Activated CD4-positive, CD25-positive, alpha-beta regulatory T cell treated with anti-CD3 and anti-CD28 coated beads, Interleukin-2, amount 50 U/mL, for 24 hours (primary cell): ENCODE measurements around the gene MUC22.
A peak's percentile ranks its signal among the peaks of the same experiment; 100 is the strongest.
"Not testable (repeated sequence)": the region's sequence is repeated elsewhere in the genome, so short reads cannot be mapped to it uniquely, and the experiment has no call there.

Experiments used
- ATAC-seq, 2 donors: fragments of 150-1000 bp; cut with Tn5 transposase; one replicate each; pipeline ENCODE4 v1.10.0; 2021; ENCODE audit warnings: mild to moderate bottlenecking in 1 of 2, moderate library complexity in 1 of 2

MUC22 gene

DNA sequence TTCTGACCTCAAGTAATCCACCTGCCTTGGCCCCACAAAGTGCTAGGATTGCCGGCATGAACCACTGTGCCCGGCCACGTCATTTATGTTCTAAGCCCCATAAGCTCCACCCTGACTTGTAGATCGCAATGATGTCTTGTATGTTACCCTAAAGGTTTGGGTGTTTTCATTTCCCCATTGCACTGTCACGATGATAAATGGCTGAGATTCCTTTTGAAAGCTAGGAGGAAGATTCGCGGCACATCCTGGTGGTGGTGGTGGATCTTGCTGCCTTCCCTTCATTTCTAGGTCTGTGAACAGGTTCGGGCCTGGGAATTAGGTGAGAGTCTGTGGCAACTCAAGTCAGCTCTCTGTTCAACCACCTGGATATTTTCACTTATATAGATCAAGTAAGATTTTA, 28.3 kb downstream of the MUC22 start:
- no peak for ATAC-seq

- no peak for ATAC-seq
Observed at GRCh38 chr6:31040801-31041200, 30.5 kb downstream of the MUC22 start.

- ATAC-seq, result no peak
Observed at GRCh38 chr6:31041372-31041974, 31.2 kb downstream of the MUC22 start.

DNA sequence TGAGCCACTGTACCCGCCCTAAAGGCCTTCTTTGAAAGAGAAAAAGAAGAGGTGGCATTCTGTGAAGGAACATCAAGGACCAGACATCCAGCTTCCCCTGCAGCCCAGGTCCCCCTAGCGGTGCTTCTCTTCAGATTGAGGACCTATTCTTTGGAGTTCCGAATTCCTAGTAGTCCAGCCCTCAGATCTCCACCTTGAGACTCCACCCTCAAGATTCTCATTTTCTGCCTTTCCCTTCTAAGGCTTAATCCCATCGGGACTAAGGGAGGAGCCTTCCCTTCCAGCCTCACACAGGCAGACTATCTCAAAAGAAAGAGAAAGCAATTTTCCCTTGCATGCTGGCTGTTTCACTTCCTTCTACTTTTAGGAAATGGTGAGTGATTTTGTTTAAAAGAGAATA, 32.5 kb downstream of the MUC22 start:
- no peak for ATAC-seq

DNA sequence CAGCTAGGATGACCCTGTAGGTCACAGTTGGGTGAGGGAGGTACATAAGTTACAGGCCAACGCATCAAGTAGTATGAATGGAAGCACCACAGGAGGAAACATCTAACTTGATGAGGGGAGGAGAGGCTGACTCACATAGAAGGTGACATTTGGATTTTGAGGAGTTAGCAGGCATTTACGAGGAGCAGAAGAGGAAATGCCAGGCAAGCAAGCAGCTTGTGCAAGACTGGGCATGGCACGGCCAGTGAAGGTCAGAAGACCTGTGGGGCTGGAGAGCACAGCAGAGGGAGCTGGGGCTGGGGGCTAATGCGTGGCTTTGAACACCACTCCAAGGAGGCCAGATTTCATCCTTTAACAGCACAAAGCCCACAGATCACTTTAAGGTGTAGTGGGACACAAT, 37.8 kb downstream of the MUC22 start:
- ATAC-seq, result no peak

DNA sequence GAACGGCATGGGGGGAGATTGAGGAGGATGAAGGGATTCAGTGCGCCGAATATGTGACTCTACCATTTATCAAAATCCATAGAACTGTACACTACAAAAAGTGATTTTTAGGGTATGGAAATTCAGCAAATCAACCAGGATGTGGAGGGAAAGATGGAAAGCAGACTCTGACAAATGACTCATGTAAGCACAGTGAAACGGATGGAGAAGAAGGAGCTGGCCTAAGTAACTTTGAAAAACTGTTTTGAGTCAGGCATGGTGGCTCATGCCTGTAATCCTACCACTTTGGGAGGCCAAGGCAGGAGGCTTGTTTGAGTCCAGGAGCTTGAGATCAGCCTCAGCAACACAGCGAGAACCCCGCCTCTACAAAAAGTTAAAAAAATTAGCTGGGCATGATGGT, 39.2 kb downstream of the MUC22 start:
- ATAC-seq, result no peak

DNA sequence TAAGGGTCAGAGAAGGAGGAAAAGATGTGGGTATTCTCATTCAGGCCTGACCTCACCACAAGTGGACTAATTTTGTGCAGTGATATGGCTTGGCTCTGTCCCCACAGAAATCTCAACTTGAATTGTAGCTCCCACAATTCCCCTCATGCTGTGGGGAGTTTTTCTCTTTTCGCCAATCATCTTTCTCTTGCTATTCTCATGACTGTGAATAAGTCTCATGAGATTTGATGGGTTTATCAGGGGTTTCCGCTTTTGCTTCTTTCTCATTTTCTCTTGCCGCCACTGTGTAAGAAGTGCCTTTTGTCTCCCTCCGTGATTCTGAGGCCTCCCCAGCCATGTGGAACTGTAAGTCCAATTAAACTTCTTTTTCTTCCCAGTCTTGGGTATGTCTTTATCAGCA, 42.9 kb downstream of the MUC22 start:
- ATAC-seq, result not testable (repeated sequence)

DNA sequence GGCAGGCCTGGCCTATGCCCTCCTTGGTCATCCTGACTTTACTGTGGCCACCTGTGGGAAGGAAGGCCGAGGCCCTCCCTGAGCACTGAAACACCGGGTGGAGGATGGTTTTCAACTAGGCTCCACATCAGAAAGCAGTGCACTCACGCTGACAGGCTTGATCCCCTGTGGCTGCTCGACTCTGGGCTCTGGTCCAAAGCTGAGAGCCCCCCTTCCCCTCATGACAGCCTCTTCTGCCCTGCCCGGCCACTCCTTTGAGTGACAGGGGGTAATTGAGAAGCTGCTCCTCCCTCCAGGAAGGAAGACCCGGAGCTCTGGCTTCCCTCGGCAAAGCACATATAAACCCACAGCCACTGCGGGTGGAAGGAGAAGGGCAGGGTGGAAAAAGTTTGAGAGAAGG, 43.6 kb downstream of the MUC22 start:
- no peak for ATAC-seq

- ATAC-seq, result no peak
Observed at GRCh38 chr6:31055441-31055840, 45.2 kb downstream of the MUC22 start.

GRCh38 chr6:31057426-31058003, 47.2 kb downstream of the MUC22 start:
- ATAC-seq, result no peak

DNA sequence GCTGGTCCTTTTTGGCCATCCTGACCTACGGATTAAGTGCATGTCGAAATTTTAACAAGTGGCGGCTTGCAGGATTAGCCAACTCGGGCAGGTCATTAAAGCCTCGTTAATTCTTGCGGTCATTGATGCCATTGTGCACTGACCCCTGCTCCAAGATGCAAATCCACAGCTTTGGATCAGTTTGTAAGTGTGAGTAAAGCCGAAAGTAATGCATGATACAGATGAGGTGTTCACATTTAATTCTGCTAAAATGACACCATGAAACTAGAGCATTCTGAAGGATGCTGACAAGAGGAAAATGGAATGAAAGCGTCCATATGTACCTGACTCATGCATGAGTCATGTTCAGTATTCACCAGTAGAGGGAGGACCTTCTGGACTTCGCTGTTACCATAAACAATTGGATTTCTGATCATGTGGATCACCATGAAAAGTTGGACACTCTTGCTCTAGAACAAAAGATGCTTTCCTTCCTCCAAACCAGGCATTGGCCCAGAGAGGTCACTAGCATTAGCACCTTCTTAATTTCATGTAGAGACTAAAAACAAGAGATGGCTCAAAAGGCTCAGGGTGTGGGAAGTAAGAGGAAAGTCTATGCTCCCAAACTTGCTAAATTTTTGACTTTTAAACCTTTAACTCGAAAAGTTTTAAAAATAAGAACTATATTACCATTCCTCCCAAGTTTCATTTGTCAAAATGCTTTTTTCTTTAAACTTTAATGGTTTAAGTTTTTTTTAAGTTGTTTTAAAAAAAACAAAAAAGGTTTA, 48.0 kb downstream of the MUC22 start:
- ATAC-seq, result peak in 1 of 2 donors; percentile 49

- ATAC-seq, result no peak
Observed at GRCh38 chr6:31060145-31060544, 49.9 kb downstream of the MUC22 start.

DNA sequence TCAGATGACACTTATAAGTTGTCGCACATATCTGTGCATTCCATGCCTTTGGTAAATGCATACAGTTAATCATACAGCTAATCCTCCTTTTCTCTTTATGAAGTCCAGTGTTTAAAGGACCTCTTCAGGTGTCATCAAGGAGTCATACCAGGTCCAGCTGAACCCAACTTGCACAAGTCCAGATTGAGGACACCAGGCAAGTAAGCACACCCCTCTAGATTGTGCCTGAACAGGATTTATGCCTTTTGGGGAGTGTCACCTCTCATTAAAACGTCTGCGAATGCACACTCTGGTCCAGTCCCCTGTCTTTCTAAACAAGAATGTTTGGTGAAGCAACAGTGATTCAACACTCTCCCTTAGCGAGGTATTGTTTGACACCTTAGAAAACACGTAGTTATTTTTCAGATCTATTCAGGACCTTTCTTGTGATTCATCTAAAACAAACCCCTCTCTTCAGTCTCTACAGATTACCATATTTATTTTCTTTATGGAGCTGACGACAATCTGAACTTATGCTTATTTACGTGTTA, 53.7 kb downstream of the MUC22 start:
- no peak for ATAC-seq

DNA sequence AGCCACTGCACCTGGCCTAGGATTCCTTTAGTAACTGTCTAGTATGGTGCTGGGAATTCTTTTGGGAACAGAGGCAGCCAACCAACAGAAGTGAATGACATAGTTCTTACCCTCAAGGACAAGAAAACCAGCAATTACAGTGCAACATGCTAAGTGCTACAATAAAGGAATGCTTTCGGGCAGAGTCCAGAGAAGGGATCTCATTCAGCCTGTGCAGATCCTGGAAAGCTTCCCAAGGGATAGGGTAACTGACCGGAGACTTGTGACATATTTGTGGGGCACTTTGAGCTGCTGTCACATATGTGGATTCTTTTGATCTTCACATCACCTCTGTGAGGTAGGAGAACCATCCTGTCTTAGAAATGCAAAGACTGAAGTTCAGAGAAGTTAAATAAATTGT, 55.3 kb downstream of the MUC22 start:
- no peak for ATAC-seq

- not testable (repeated sequence) for ATAC-seq
Observed at GRCh38 chr6:31067028-31067427, 56.8 kb downstream of the MUC22 start.

GRCh38 chr6:31067891-31068668, 57.8 kb downstream of the MUC22 start:
- ATAC-seq, result not testable (repeated sequence)

DNA sequence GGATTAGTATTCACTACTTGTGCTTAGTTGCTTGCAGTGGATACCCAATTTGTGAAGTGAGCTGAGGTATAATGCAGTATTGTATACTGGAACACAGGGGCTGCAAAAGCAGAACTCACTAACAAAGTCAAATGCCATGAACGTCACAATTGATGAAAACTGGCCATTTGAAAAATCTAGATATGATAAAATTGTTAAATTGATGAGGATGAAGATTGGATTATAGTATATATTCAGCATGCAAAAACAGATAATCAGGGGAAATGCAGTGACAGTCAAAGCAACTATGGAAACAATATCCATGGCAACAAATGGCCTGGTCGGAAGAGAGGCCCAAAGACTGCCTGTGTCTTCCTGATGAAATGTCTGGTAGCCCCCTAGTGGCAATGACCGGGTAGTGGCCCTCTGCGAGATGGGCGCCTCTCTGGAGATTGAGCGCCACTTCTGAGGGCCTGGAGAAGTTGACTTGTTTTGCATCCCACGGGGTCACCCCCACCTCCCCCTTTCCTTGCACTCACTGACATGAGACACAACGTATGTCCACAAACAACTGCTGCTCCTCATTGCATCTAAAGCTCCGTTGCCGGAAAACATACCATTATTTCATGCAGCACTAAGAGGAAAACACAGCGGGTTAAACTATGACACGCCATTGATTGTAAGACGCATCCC, 58.5 kb downstream of the MUC22 start:
- ATAC-seq, result peak; percentile 58 to 90

- ATAC-seq, result no peak
Observed at GRCh38 chr6:31070711-31071197, 60.5 kb downstream of the MUC22 start.

DNA sequence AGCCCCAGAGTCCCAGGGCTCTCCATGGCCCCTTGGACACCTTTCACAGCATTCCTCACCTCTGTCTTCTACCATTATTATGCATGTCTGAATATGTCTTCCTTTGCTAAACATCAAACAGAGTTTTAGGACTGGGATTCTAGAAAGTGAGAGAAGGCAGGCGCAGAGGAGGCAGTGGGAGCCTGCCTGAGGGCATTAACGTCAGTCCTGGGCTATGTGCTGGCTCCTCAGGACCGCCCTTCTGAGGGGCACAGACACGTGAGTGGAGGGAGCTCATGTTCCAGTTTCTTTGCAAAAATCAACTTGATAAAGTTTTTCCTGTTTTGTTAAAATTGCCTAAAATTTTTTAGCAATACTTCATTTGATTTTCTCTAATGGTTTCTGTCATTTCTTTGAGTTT, 64.1 kb downstream of the MUC22 start:
- no peak for ATAC-seq

GRCh38 chr6:31075528-31075927, 65.3 kb downstream of the MUC22 start:
- ATAC-seq, result no peak

GRCh38 chr6:31076611-31077010, 66.3 kb downstream of the MUC22 start:
- no peak for ATAC-seq

DNA sequence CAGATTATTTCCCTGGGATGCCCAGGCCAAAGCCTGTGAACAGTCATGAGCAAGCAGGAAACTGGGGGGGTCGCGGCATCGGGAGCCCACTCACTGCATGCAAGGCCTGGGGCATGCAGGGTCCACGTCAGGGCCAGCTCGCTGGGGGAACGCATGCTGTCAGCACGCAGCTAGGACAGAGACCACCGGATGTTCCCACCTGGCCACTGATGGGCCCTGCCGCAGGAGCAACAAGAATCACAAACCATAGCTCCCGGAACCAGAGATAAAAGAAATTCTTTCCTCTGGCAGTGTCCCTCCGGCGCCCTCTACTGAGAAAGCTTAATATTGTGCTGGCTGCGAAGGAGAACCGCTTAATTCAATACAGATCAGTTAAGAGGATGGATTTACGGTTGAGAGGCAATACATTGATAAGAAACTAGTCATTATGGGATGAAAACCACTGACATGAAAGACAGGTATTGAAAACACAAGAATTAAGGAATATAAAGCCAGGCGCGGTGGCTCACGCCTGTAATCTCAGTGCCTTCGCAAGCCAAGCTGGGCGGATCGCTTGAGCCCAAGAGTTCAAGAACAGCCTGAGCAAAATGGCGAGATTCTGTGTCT, 69.5 kb downstream of the MUC22 start:
- ATAC-seq, result peak; percentile 63 to 82
